Central memory CD4-positive, alpha-beta T cell (primary cell): ENCODE results near the gene PODN.

Experiments used
- DNase-seq: peaks from one replicate; pipeline ENCODE4 v3.0.0; 2022

PODN gene

GRCh38 chr1:53116933-53117600, 55.1 kb downstream of the PODN start:
- no peak for DNase-seq

GRCh38 chr1:53117836-53118235, 55.8 kb downstream of the PODN start:
- no peak for DNase-seq

DNA sequence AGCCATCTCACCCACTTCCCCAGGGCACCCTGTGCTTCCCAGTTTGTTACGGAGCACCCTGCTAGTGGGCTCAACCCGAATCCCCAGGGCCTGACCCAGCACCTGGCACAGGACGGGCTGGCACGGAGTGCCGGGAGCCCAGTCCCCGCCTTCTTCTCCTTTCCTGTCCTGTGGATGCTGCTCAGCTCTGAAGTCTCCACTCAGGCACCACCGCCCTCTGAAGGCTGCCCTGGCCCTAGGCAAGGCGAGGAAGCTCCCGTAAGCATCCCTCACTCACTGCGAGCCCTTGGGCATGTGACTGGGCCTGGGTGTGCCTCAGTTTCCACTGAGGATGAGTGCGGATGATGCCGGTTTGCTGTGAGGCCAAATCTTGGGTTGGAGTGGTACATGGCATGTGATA, 58.6 kb downstream of the PODN start:
- DNase-seq = no peak

DNA sequence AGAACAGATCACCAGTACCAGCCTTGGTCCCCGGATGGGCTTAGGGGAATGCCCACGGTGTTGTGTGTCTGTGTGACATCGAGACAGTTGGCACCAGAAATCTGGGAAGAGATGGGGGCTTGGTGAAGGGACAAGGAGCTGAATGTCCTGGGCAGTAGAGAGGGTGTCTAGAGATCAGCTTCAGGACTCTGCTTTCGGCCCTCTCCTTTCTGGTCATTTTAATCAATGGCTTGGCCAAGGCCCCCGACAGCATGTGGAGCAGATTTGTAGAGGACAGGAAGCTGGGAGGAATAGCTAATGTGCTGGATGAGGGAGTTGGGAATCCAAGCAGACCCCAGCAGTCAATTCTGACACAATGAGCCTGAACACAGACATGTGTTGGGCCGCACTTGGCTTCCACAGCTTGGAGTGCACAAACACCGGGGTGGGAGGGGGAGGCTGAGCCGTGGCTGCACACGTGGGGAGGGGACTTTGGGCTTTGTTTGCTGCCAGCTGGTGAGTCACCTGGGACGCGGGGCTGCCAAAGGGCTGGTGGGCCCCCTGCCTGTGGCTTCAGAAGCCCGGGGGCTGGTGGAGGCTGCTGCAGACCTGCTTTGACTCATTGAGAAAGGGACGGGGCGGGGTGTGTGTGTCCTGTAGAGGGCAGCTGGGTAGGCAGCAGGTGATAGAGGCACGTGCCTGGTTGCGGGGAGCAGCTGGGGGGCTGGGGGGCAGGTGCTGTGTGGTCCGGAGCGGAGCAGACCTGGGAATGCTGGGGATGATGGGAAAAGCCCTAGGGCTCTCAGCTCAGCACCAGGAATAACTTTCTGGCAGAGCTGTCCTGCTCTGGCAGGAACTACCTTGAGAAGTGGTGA, 59.5 kb downstream of the PODN start:
- no peak for DNase-seq

- no peak for DNase-seq
Measured at GRCh38 chr1:53122201-53122885, 60.3 kb downstream of the PODN start.

DNA sequence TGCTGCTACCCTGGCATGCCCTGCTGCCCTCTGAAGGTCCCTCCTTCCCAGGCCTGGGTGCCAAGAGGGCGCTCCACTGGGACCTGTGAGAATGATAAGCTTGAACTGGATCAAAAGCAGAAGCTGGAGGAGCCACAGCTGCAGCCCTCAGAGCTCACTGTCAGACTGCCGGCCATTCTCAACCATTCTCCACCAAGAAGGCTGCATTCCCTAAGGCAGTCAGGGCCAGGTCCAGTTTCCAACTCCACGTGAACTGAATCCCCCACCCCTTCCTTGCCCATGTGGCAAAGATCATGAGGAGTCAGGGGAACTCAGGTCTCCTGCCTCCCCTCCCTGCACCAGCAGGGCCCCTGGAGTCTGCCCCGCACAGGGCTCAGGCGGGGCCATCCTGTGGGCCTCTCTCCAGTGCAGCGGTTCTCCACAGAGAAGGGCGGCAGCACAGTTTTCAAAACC, 61.0 kb downstream of the PODN start:
- no peak for DNase-seq

DNA sequence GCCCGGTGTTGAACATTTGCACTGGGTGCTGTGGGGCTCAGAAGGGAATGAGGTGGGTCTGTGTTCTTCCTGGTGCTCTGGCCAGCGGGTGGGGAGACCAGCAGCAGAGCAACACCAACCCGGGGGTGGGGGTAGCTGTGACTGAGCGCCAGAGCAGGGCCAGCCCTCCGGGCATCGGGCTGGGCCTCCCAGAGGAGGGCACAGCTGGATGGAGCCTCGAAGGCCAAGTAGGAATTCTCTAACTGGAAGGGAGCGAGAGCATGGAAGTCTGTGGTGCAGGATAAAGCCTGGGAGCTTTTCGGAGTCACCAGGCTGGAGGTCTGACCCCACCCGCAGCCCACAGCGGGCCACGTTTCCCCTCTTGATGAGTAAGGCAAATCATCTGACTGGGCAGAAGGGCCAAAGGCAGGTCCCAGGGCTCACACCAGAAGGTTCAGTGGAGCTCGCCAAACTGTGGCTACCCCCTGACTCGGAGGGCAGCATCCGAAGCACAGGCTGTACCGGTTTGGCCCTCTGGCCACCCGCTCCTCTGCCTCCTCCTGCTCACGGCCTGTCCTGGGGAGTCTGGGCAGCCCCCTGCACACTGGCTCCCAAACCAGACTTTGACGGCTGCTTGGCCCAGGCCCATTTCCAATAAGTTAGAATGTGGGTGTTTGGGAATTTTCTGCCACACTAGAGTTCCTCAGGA, 61.6 kb downstream of the PODN start:
- no peak for DNase-seq

- no peak for DNase-seq
Measured at GRCh38 chr1:53125122-53125521, 63.1 kb downstream of the PODN start.

DNA sequence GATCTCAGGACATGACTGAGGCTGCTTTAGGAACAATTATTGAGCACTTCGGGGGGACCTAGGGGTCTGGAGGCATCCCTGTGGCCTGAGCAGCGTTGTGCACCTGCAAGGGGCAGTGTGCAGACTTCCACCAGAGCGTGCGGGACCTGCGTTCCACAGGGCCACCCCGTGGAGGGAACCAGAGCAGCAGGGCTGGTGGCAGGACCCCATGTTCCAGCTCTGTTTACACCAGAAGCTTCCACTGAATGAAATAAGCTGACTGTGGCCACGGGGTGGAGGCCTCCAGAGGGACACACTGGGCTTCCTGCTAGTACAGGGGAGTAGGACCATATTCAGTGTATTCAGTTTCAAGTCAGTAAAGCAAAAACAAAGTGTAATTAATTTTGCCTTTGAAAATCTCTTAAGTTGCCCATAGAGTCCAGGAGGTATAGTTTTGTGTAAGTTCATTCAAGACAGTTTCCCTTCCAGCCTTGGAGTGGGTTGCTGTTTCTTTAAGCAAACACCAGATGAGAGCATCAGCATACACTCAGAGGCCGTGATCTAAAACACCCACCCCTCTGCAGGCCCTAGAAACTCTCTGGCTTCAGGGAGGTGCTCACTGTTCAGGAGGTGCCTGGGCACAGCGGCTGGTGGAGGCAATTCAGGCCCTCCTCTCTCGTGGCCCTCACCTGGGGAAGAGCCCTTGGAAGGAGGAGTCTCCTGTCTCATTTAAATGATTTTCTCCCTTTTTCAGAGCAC, 63.8 kb downstream of the PODN start:
- DNase-seq = no peak

DNA sequence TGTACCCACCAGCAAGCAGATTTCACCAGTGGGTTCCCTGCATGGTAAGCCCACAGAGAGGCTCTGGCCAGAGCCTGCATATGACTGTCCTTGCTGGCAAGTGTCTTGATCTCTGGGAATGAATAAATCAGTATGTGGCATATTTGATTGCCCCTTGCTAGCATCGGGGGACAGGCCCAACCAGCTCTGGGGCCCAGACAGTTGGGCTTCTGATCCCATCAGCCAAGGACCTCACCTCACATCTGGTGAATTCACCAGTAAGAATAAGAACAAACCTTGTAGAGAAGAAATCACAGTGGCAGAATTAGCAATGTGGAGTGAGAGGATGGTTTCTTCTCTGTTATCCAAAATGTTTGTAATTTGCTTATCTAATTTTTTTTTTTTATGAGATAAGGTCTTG, 64.5 kb downstream of the PODN start:
- no peak for DNase-seq

DNA sequence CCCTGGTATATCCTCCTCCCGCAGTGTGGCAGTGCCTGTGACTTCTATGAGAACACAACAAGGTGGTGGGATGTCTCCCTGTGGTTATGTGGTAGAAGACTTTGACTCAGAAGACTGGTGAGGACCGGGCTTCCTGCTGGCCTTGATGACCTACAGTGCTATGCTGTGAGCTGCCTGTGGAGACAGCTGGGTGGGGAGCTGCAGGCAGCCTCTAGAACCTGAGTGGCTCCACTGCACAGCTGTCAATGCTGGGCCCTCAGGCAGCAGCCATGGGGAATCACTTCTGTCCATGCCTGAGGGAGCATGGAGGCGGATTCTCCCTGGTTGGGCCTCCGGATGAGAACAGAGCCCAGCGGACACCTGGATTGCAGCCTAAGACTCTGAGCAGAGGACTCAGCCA, 65.5 kb downstream of the PODN start:
- DNase-seq = no peak

- no peak for DNase-seq
Measured at GRCh38 chr1:53128401-53128800, 66.4 kb downstream of the PODN start.

DNA sequence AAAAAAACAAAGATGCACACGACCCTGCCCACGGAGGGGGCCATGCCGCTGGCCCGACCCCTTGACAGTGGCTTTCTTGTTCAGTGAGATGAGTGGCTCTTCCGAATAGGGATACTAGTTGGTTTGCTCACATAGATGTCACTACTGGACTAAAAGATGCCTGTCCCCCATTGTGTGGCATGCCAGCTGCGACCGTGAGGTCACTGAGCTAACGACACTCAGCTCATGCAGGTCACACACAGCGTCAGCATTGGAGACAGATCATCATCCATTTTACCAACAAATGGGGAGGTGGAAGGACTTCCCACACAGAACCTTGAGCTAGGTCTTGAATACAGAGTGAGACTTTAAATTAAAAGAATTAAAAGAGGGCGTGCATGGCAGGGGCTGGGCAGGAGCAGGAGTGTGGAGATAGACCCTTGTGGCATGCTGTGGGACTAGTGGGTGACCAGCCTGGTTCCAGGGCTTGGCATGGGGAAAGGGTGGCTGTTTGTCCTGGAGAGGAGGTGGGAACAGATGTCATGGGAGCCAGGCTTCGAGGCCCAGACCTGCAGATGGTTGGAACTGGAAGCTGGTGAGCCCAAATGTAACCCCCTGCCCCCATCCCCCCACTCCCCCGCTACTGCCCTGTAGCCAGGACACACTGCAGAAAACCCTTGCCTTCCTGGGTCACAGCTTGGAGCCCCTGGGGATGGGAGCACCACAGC, 68.0 kb downstream of the PODN start:
- no peak for DNase-seq

DNA sequence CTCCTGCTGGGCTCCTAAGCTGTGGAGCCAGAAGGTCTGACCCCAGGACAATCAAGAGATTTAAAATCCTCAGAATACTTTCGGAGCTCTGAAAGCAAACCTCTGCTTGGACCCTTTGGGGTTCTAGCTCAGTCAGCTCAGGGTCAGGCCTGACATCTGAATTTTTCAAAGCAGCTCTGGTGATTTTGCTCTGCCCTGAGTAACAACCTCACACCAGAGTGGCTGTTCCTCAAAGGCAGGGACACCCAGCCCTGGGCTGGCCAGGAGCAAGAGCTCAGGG, 68.5 kb downstream of the PODN start:
- DNase-seq = no peak

GRCh38 chr1:53130878-53131589, 69.0 kb downstream of the PODN start:
- DNase-seq = no peak

- DNase-seq = no peak
Measured at GRCh38 chr1:53131590-53131938, 69.6 kb downstream of the PODN start.

DNA sequence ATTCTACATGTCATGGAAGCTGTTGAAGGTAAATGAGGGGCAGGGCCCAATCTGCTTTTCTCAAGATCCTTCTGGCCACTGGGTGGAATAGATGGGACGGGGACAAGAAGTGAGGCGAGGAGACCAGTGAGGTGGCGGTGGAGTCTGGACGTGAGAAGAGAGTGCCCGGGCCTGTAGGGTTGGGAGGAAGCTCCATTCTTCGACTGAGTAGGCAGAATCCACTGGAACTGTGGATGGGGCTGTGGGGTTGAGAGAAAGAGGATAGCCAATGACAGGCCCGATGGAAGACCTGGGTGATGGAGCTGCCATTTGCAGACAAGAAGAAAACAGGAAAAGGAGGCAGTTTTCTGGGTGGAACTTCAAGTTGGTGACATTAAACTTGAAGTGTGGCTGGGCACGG, 70.2 kb downstream of the PODN start:
- no peak for DNase-seq

GRCh38 chr1:53133261-53134041, 71.4 kb downstream of the PODN start:
- DNase-seq = no peak

DNA sequence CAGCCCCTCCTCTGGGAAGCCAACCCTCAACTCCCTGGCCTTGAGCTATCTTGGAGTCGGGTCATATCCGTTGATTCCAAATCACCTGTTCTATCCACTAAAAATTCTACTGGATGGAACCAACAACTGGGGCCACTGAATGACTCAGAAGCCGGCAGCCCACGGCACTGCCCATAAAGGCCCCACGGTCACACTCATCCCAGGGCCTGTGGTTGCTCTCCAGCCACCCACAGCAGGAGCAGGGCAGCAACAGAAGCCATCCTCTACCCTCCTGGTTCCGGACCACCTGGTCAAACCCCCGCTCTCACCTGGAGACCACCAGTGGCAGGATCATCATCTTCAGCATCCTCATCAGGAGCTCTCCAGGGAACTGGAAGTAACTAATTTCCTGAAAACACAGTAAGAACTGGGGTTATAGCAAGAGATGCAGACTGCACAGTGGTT, 72.1 kb downstream of the PODN start:
- DNase-seq = no peak
